HepG2 (cell line): ENCODE measurements around the gene ITIH1. TPM values are rescaled to one million over a fixed set of nuclear protein-coding genes. Genes with fewer than 3 reads are reported as not detected.

Experiments used
- CBX2 ChIP-seq, 2 experiments: fragments of 200-600 bp in 1 of 2; sonication (generic); formaldehyde crosslinking in 1 of 2; IDR thresholded peaks; 2 replicates each; pipeline versions ENCODE4 v1.7.0 to v1.8.1; 2018 to 2022; ENCODE audit warnings: low read depth in 2 of 2, low read length in 1 of 2, mild to moderate bottlenecking in 1 of 2, missing genetic modification reagents in 1 of 2
- DBP ChIP-seq: sonication (generic); formaldehyde crosslinking; IDR thresholded peaks from 2 replicates; pipeline ENCODE4 v1.4.0; 2020; ENCODE audit warnings: missing genetic modification reagents; ENCODE audit errors: not compliant biosample characterization
- GABPB1 ChIP-seq: IDR thresholded peaks from 2 replicates; pipeline ENCODE4 v1.6.1; 2016; ENCODE audit warnings: mild to moderate bottlenecking, missing genetic modification reagents, moderate library complexity, missing compliant biosample characterization
- GTF2F1 ChIP-seq: fragments of 150-350 bp; IDR thresholded peaks from 2 replicates; pipeline ENCODE4 v1.6.1; 2014; ENCODE audit warnings: low read length
- MEIS2 ChIP-seq: sonication (generic); formaldehyde crosslinking; IDR thresholded peaks from 2 replicates; pipeline ENCODE4 v1.9.0; 2021; ENCODE audit warnings: mild to moderate bottlenecking, missing genetic modification reagents
- NFE2L1 ChIP-seq: sonication (generic); formaldehyde crosslinking; IDR thresholded peaks from 2 replicates; pipeline ENCODE4 v1.4.0; 2020; ENCODE audit warnings: missing genetic modification reagents, mild to moderate bottlenecking, borderline replicate concordance
- PREB ChIP-seq: sonication (generic); formaldehyde crosslinking; IDR thresholded peaks from 2 replicates; pipeline ENCODE4 v1.4.0; 2020; ENCODE audit warnings: missing genetic modification reagents
- RBAK ChIP-seq: sonication (generic); formaldehyde crosslinking; IDR thresholded peaks from 2 replicates; pipeline ENCODE4 v1.5.1; 2020; ENCODE audit warnings: mild to moderate bottlenecking, missing genetic modification reagents
- RFXANK ChIP-seq: IDR thresholded peaks from 2 replicates; pipeline ENCODE4 v1.6.1; 2016
- STAT6 ChIP-seq: sonication (generic); formaldehyde crosslinking; IDR thresholded peaks from 2 replicates; pipeline ENCODE4 v1.4.0; 2020; ENCODE audit warnings: missing genetic modification reagents, mild to moderate bottlenecking, borderline replicate concordance
- THAP8 ChIP-seq: sonication (generic); formaldehyde crosslinking; IDR thresholded peaks from 2 replicates; pipeline ENCODE4 v1.5.1; 2020; ENCODE audit warnings: missing genetic modification reagents, mild to moderate bottlenecking, borderline replicate concordance
- XBP1 ChIP-seq: sonication (generic); formaldehyde crosslinking; IDR thresholded peaks from 2 replicates; pipeline ENCODE4 v1.5.0; 2020; ENCODE audit warnings: missing genetic modification reagents
- ZFAT ChIP-seq: sonication (generic); formaldehyde crosslinking; conservative IDR thresholded peaks from 2 replicates; pipeline ENCODE4 v1.8.1; 2023; ENCODE audit warnings: missing genetic modification reagents, inconsistent platforms
- ZFP36L2 ChIP-seq: sonication (generic); formaldehyde crosslinking; IDR thresholded peaks from 2 replicates; pipeline ENCODE4 v1.4.0; 2020; ENCODE audit warnings: missing genetic modification reagents
- ZFP37 ChIP-seq: sonication (generic); formaldehyde crosslinking; IDR thresholded peaks from 2 replicates; pipeline ENCODE4 v1.4.0; 2020; ENCODE audit warnings: missing genetic modification reagents, borderline replicate concordance
- ZNF20 ChIP-seq: sonication (generic); formaldehyde crosslinking; IDR thresholded peaks from 2 replicates; pipeline ENCODE4 v1.4.0; 2020; ENCODE audit warnings: mild to moderate bottlenecking, moderate library complexity, missing genetic modification reagents
- ZNF264 ChIP-seq: sonication (generic); formaldehyde crosslinking; IDR thresholded peaks from 2 replicates; pipeline ENCODE4 v1.4.0; 2020; ENCODE audit warnings: missing genetic modification reagents
- ZNF777 ChIP-seq: sonication (generic); formaldehyde crosslinking; IDR thresholded peaks from 2 replicates; pipeline ENCODE4 v1.4.0; 2020; ENCODE audit warnings: missing genetic modification reagents
- ZNF83 ChIP-seq: sonication (generic); formaldehyde crosslinking; IDR thresholded peaks from 2 replicates; pipeline ENCODE4 v1.4.0; 2020; ENCODE audit warnings: missing genetic modification reagents, mild to moderate bottlenecking, borderline replicate concordance
- polyA plus RNA-seq, 8 experiments: library from polyadenylated mRNA; depleted of rRNA in 3 of 8; stranded (reverse) in 7 of 8; unstranded in 1 of 8; fragments of >200 nt; fragmentation: Illumina TruSeq in 4 of 8; extraction: Trizol in 4 of 8; gene quantifications; 2 replicates each; pipeline versions ENCODE4 v1.2.1 to v1.2.3, GENCODE V29; 2011 to 2016; ENCODE audit warnings: low read depth in 4 of 8, missing spikeins in 1 of 8, mixed read lengths in 1 of 8; ENCODE audit not compliant: insufficient read depth in 1 of 8
- total RNA-seq, 5 experiments: library from RNA; depleted of rRNA; stranded (reverse); fragments of >200 nt; fragmentation: Illumina TruSeq; extraction: Trizol; gene quantifications; 2 replicates each; pipeline ENCODE4 v1.2.3, GENCODE V29; 2016; ENCODE audit warnings: low read depth in 1 of 5
- TF ChIP-seq, protein P1 (sequence below): sonication (generic); formaldehyde crosslinking; IDR thresholded peaks from 2 replicates; pipeline ENCODE4 v1.9.0; 2021; ENCODE audit warnings: missing genetic modification reagents, borderline replicate concordance
- TF ChIP-seq, protein P2 (sequence below): sonication (generic); formaldehyde crosslinking; IDR thresholded peaks from 2 replicates; pipeline ENCODE4 v1.8.1; 2023; ENCODE audit warnings: mild to moderate bottlenecking, inconsistent platforms, moderate library complexity, missing genetic modification reagents, borderline replicate concordance

ITIH1 gene
- total and polyA plus RNA-seq, 2 of the 13 experiments (the other 11 are each of a cell fraction or from before 2014, with no cell fraction given) = 12.3 to 19.6 TPM

GRCh38 chr3:52792413-52792812 is 15.0 kb downstream of the ITIH1 start (continued):
- TF ChIP-seq, protein P1, sequence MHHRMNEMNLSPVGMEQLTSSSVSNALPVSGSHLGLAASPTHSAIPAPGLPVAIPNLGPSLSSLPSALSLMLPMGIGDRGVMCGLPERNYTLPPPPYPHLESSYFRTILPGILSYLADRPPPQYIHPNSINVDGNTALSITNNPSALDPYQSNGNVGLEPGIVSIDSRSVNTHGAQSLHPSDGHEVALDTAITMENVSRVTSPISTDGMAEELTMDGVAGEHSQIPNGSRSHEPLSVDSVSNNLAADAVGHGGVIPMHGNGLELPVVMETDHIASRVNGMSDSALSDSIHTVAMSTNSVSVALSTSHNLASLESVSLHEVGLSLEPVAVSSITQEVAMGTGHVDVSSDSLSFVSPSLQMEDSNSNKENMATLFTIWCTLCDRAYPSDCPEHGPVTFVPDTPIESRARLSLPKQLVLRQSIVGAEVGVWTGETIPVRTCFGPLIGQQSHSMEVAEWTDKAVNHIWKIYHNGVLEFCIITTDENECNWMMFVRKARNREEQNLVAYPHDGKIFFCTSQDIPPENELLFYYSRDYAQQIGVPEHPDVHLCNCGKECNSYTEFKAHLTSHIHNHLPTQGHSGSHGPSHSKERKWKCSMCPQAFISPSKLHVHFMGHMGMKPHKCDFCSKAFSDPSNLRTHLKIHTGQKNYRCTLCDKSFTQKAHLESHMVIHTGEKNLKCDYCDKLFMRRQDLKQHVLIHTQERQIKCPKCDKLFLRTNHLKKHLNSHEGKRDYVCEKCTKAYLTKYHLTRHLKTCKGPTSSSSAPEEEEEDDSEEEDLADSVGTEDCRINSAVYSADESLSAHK (CRISPR knock-in tag) = no peak
- TF ChIP-seq ZFP37 (CRISPR knock-in tag) = no peak
- no peak for TF ChIP-seq ZFP36L2
- no peak for TF ChIP-seq DBP (CRISPR knock-in tag)
- no peak for TF ChIP-seq GTF2F1
- TF ChIP-seq PREB (CRISPR knock-in tag) = no peak
- TF ChIP-seq STAT6 (CRISPR knock-in tag) = no peak
- TF ChIP-seq RFXANK = no peak
- no peak for TF ChIP-seq MEIS2 (CRISPR knock-in tag)
- no peak for TF ChIP-seq ZFAT (CRISPR knock-in tag)
- TF ChIP-seq NFE2L1 (CRISPR knock-in tag) = no peak
- no peak for TF ChIP-seq ZNF777 (CRISPR knock-in tag)
- no peak for TF ChIP-seq CBX2 (IDR thresholded peaks at IDR 0.05; ENCODE audit: low read depth, low read length)
- TF ChIP-seq CBX2 (CRISPR knock-in tag; IDR thresholded peaks at IDR 0.05; ENCODE audit: low read depth) = no peak
- TF ChIP-seq GABPB1 (CRISPR knock-in tag) = no peak
- no peak for TF ChIP-seq RBAK
- TF ChIP-seq, protein P2, sequence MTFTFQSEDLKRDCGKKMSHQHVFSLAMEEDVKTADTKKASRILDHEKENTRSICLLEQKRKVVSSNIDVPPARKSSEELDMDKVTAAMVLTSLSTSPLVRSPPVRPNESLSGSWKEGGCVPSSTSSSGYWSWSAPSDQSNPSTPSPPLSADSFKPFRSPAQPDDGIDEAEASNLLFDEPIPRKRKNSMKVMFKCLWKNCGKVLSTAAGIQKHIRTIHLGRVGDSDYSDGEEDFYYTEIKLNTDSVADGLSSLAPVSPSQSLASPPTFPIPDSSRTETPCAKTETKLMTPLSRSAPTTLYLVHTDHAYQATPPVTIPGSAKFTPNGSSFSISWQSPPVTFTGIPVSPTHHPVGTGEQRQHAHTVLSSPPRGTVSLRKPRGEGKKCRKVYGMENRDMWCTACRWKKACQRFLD (CRISPR knock-in tag) = no peak
- TF ChIP-seq THAP8 (CRISPR knock-in tag) = no peak
- no peak for TF ChIP-seq XBP1
- no peak for TF ChIP-seq ZNF264 (CRISPR knock-in tag)
- TF ChIP-seq ZNF20 (CRISPR knock-in tag) = no peak
- no peak for TF ChIP-seq ZNF83 (CRISPR knock-in tag)
